ENCODE results near the gene IPPK. TPM values are rescaled to one million over a fixed set of nuclear protein-coding genes. Genes with fewer than 3 reads are reported as not detected.

Gene IPPK
- total RNA-seq, 1 experiment from 2014 or later = 5.4 TPM

- in situ Hi-C loops (cut with HindIII; ENCODE audit: low pct_unique_long_range_greater_than_20kb, low sequenced_read_pairs) = no loop called here
- Histone ChIP-seq H3K27ac (ENCODE audit: low read length) (no peak overlapping the region), H3K4me3 (ENCODE audit: low read depth in 2 of 2, low read length in 2 of 2) (no peak overlapping the region), H3K9me3 (ENCODE audit: control insufficient read depth, insufficient read depth, low read depth, low read length) (no peaks in the 10 kb centered on the region), H3K36me3 (ENCODE audit: control insufficient read depth, insufficient read depth, low read length) (no peaks in the 10 kb centered on the region), H3K4me1 (ENCODE audit: control insufficient read depth, insufficient read depth, low read length) (no peaks in the 10 kb centered on the region), H3K27me3 (ENCODE audit: control insufficient read depth, insufficient read depth, low read length) (no peaks in the 10 kb centered on the region)
- TF ChIP-seq POLR2AphosphoS5 (IDR thresholded peaks at IDR 0.05; ENCODE audit: low read depth, low read length) (no peak), SIN3A (IDR thresholded peaks at IDR 0.05; ENCODE audit: borderline replicate concordance, insufficient read depth, low read depth, low read length) (no peak), REST (IDR thresholded peaks at IDR 0.05; ENCODE audit: insufficient read depth in 1 of 2, low read depth in 2 of 2, low read length in 1 of 2) (no peak), TCF7L2 (IDR thresholded peaks at IDR 0.05; ENCODE audit: low read depth, low read length) (no peak), CTCF (IDR thresholded peaks at IDR 0.05) (no peak)
- BruUV-seq (replicated peaks) = no TSS peak
- ATAC-seq (no peak), DNase-seq (ENCODE audit: low read depth, low spot score) (no peak)
- POLR2A ChIA-PET = no interaction called here
- CTCF ChIA-PET = no interaction called here
- intact Hi-C loops (cut with micrococcal nuclease; ENCODE audit: unreplicated experiment) = no loop called here
Observed at GRCh38 chr9:92710368-92710767, 40.4 kb upstream of the IPPK start.

GRCh38 chr9:92709954-92710353, 40.0 kb upstream of the IPPK start:
- intact Hi-C loops (cut with micrococcal nuclease; ENCODE audit: unreplicated experiment) = no loop called here
- Histone ChIP-seq H3K36me3 (ENCODE audit: control insufficient read depth, insufficient read depth, low read length) (no peaks in the 10 kb centered on the region), H3K4me3 (ENCODE audit: low read depth in 2 of 2, low read length in 2 of 2) (no peak overlapping the region), H3K9me3 (ENCODE audit: control insufficient read depth, insufficient read depth, low read depth, low read length) (no peaks in the 10 kb centered on the region), H3K27me3 (ENCODE audit: control insufficient read depth, insufficient read depth, low read length) (no peaks in the 10 kb centered on the region), H3K27ac (ENCODE audit: low read length) (no peak overlapping the region), H3K4me1 (ENCODE audit: control insufficient read depth, insufficient read depth, low read length) (no peaks in the 10 kb centered on the region)
- ATAC-seq = no peak
- POLR2A ChIA-PET = no interaction called here
- CTCF ChIA-PET = no interaction called here
- in situ Hi-C loops (cut with HindIII; ENCODE audit: low pct_unique_long_range_greater_than_20kb, low sequenced_read_pairs) = no loop called here
- no peak for DNase-seq (ENCODE audit: low read depth, low spot score)
- BruUV-seq (replicated peaks) = no TSS peak
- no peak for TF ChIP-seq SIN3A (IDR thresholded peaks at IDR 0.05; ENCODE audit: borderline replicate concordance, insufficient read depth, low read depth, low read length)
- TF ChIP-seq REST (IDR thresholded peaks at IDR 0.05; ENCODE audit: insufficient read depth in 1 of 2, low read depth in 2 of 2, low read length in 1 of 2) = no peak
- TF ChIP-seq CTCF (IDR thresholded peaks at IDR 0.05) = no peak
- TF ChIP-seq TCF7L2 (IDR thresholded peaks at IDR 0.05; ENCODE audit: low read depth, low read length) = no peak
- TF ChIP-seq POLR2AphosphoS5 (IDR thresholded peaks at IDR 0.05; ENCODE audit: low read depth, low read length) = no peak
